ENCODE measurements around the gene CAPN13. TPM values are rescaled to one million over a fixed set of nuclear protein-coding genes. Genes with fewer than 3 reads are reported as not detected.

CAPN13 gene
- total RNA-seq, 2 donors from 2014 or later: not detected

- no peaks in the 10 kb centered on the region for H3K9me3 ChIP-seq (ENCODE audit: control insufficient read depth, low read length, poor library complexity, severe bottlenecking)
- no peak overlapping the region for H3K4me3 Mint-ChIP-seq
- no peak for ATAC-seq
- H3K4me1 Mint-ChIP-seq: peaks cover 3% of the 10 kb centered on the region
- H3K27ac Mint-ChIP-seq: no peak overlapping the region
- peaks cover 2% of the 10 kb centered on the region for H3K36me3 Mint-ChIP-seq (ENCODE audit: low read depth)
- H3K27me3 Mint-ChIP-seq: peaks cover 19% of the 10 kb centered on the region
- no peak for DNase-seq
Measured at GRCh38 chr2:30693821-30694281, 113.4 kb downstream of the CAPN13 start.

GRCh38 chr2:30692829-30693275 lies 114.4 kb downstream of the CAPN13 start:
- H3K9me3 ChIP-seq (ENCODE audit: control insufficient read depth, low read length, poor library complexity, severe bottlenecking): no peaks in the 10 kb centered on the region
- Mint-ChIP-seq H3K4me3 (no peak overlapping the region), H3K4me1 (peaks cover 3% of the 10 kb centered on the region), H3K27ac (no peak overlapping the region), H3K27me3 (peaks cover 19% of the 10 kb centered on the region), H3K36me3 (ENCODE audit: low read depth) (peaks cover 2% of the 10 kb centered on the region)
- ATAC-seq: no peak
- no peak for DNase-seq

GRCh38 chr2:30691948-30692828 lies 115.1 kb downstream of the CAPN13 start:
- H3K4me3 Mint-ChIP-seq: no peak overlapping the region
- H3K9me3 ChIP-seq (ENCODE audit: control insufficient read depth, low read length, poor library complexity, severe bottlenecking): no peaks in the 10 kb centered on the region
- H3K27ac Mint-ChIP-seq: no peak overlapping the region
- no peak for DNase-seq
- peaks cover 2% of the 10 kb centered on the region for H3K36me3 Mint-ChIP-seq (ENCODE audit: low read depth)
- H3K27me3 Mint-ChIP-seq: peaks cover 19% of the 10 kb centered on the region
- ATAC-seq: no peak
- peaks cover 3% of the 10 kb centered on the region for H3K4me1 Mint-ChIP-seq

- Mint-ChIP-seq H3K4me3 (no peak overlapping the region), H3K27me3 (peaks cover 19% of the 10 kb centered on the region), H3K4me1 (peaks cover 3% of the 10 kb centered on the region), H3K27ac (no peak overlapping the region), H3K36me3 (ENCODE audit: low read depth) (peaks cover 2% of the 10 kb centered on the region)
- ATAC-seq (no peak), DNase-seq (no peak)
- no peaks in the 10 kb centered on the region for H3K9me3 ChIP-seq (ENCODE audit: control insufficient read depth, low read length, poor library complexity, severe bottlenecking)
Measured at GRCh38 chr2:30691091-30691947, 115.9 kb downstream of the CAPN13 start.

GRCh38 chr2:30690126-30690561 lies 117.1 kb downstream of the CAPN13 start:
- H3K9me3 ChIP-seq (ENCODE audit: control insufficient read depth, low read length, poor library complexity, severe bottlenecking): no peaks in the 10 kb centered on the region
- H3K27ac Mint-ChIP-seq: no peak overlapping the region
- peaks cover 8% of the 10 kb centered on the region for H3K27me3 Mint-ChIP-seq
- H3K36me3 Mint-ChIP-seq (ENCODE audit: low read depth): peaks cover 2% of the 10 kb centered on the region
- DNase-seq (no peak), ATAC-seq (no peak)
- H3K4me3 Mint-ChIP-seq: no peak overlapping the region
- H3K4me1 Mint-ChIP-seq: peaks cover 3% of the 10 kb centered on the region

- ATAC-seq (no peak), DNase-seq (no peak)
- no peak overlapping the region for H3K4me3 Mint-ChIP-seq
- no peaks in the 10 kb centered on the region for H3K9me3 ChIP-seq (ENCODE audit: control insufficient read depth, low read length, poor library complexity, severe bottlenecking)
- H3K27ac Mint-ChIP-seq: no peak overlapping the region
- no peaks in the 10 kb centered on the region for H3K36me3 Mint-ChIP-seq (ENCODE audit: low read depth)
- H3K27me3 Mint-ChIP-seq: peaks cover 3% of the 10 kb centered on the region
- H3K4me1 Mint-ChIP-seq: peaks cover 3% of the 10 kb centered on the region
Measured at GRCh38 chr2:30689496-30690125, 117.6 kb downstream of the CAPN13 start.

GRCh38 chr2:30688956-30689401 lies 118.3 kb downstream of the CAPN13 start:
- no peaks in the 10 kb centered on the region for H3K36me3 Mint-ChIP-seq (ENCODE audit: low read depth)
- no peak overlapping the region for H3K27ac Mint-ChIP-seq
- H3K9me3 ChIP-seq (ENCODE audit: control insufficient read depth, low read length, poor library complexity, severe bottlenecking): no peaks in the 10 kb centered on the region
- no peak for ATAC-seq
- no peak overlapping the region for H3K4me3 Mint-ChIP-seq
- H3K27me3 Mint-ChIP-seq: no peaks in the 10 kb centered on the region
- no peak for DNase-seq
- peaks cover 3% of the 10 kb centered on the region for H3K4me1 Mint-ChIP-seq

- DNase-seq: no peak
- ATAC-seq: no peak
- Mint-ChIP-seq H3K4me1 (no peaks in the 10 kb centered on the region), H3K36me3 (ENCODE audit: low read depth) (no peaks in the 10 kb centered on the region), H3K27me3 (peaks cover 5% of the 10 kb centered on the region), H3K4me3 (no peak overlapping the region), H3K27ac (no peak overlapping the region)
- H3K9me3 ChIP-seq (ENCODE audit: control insufficient read depth, low read length, poor library complexity, severe bottlenecking): no peaks in the 10 kb centered on the region
Measured at GRCh38 chr2:30686669-30687068, 120.6 kb downstream of the CAPN13 start.

- no peak overlapping the region for H3K27ac Mint-ChIP-seq
Measured at GRCh38 chr2:30686000-30686399, 121.2 kb downstream of the CAPN13 start.

GRCh38 chr2:30684996-30685395 lies 122.2 kb downstream of the CAPN13 start:
- no peak overlapping the region for H3K4me3 Mint-ChIP-seq
- H3K27ac Mint-ChIP-seq: no peak overlapping the region
- H3K36me3 Mint-ChIP-seq (ENCODE audit: low read depth): no peaks in the 10 kb centered on the region
- peaks cover 5% of the 10 kb centered on the region for H3K27me3 Mint-ChIP-seq
- H3K4me1 Mint-ChIP-seq: no peaks in the 10 kb centered on the region
- H3K9me3 ChIP-seq (ENCODE audit: control insufficient read depth, low read length, poor library complexity, severe bottlenecking): no peaks in the 10 kb centered on the region
- DNase-seq: no peak
- ATAC-seq: no peak

More at GRCh38 chr2:30686000-30686399, 121.2 kb downstream of the CAPN13 start:
- Mint-ChIP-seq H3K27me3 (peaks cover 5% of the 10 kb centered on the region), H3K4me1 (no peaks in the 10 kb centered on the region), H3K4me3 (no peak overlapping the region), H3K36me3 (ENCODE audit: low read depth) (no peaks in the 10 kb centered on the region)
- H3K9me3 ChIP-seq (ENCODE audit: control insufficient read depth, low read length, poor library complexity, severe bottlenecking): no peaks in the 10 kb centered on the region
- DNase-seq: no peak
- ATAC-seq: no peak

- Mint-ChIP-seq H3K4me1 (no peaks in the 10 kb centered on the region), H3K27me3 (peaks cover 5% of the 10 kb centered on the region), H3K36me3 (ENCODE audit: low read depth) (no peaks in the 10 kb centered on the region), H3K27ac (no peak overlapping the region), H3K4me3 (no peak overlapping the region)
- ATAC-seq: no peak
- no peak for DNase-seq
- no peaks in the 10 kb centered on the region for H3K9me3 ChIP-seq (ENCODE audit: control insufficient read depth, low read length, poor library complexity, severe bottlenecking)
Measured at GRCh38 chr2:30684516-30684915, 122.7 kb downstream of the CAPN13 start.

- peaks cover 2% of the 10 kb centered on the region for H3K4me1 Mint-ChIP-seq
- ATAC-seq (no peak), DNase-seq (no peak)
- peaks cover 5% of the 10 kb centered on the region for H3K27me3 Mint-ChIP-seq
- H3K36me3 Mint-ChIP-seq (ENCODE audit: low read depth): no peaks in the 10 kb centered on the region
- H3K4me3 Mint-ChIP-seq: no peak overlapping the region
- no peaks in the 10 kb centered on the region for H3K9me3 ChIP-seq (ENCODE audit: control insufficient read depth, low read length, poor library complexity, severe bottlenecking)
- H3K27ac Mint-ChIP-seq: no peak overlapping the region
Measured at GRCh38 chr2:30684026-30684425, 123.2 kb downstream of the CAPN13 start.
